ENCODE data around the gene ZFAND3.

ZFAND3 gene

DNA sequence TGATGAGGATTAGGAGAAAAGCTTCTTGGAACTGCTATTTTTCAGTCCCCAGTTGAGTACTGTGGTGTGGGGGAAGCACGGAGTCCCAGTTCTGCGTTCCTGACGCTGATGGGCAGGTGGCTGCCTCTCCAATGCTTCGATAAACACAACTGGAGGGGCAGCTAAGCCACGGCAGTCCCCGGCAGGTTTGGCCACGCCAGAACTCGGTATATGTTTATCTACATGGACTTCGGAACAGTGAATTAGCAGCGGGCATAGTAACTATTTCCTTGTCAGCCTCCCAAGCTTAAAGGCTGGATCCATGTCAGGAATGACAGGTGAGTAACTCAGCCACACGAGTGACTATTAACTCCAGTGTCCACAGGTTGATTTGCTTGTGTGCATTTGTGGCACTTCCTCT lies 354.4 kb downstream of the ZFAND3 start:
- no peak overlapping the region for H3K4me3 ChIP-seq (ENCODE audit: low read depth, low read length)
- no peak for DNase-seq
- H3K9me3 ChIP-seq (ENCODE audit: severe bottlenecking): no peaks in the 10 kb centered on the region
- H3K27ac ChIP-seq: no peak overlapping the region
- TF ChIP-seq CTCF (IDR thresholded peaks at IDR 0.05; ENCODE audit: low read depth, low read length): no peak
- no peaks in the 10 kb centered on the region for H3K27me3 ChIP-seq (ENCODE audit: insufficient read depth, low read depth, severe bottlenecking)
- H3K36me3 ChIP-seq: peaks cover 8% of the 10 kb centered on the region; the same call in 1 of the 2 replicates

GRCh38 chr6:38174315-38174714 lies 354.8 kb downstream of the ZFAND3 start:
- TF ChIP-seq CTCF (IDR thresholded peaks at IDR 0.05; ENCODE audit: low read depth, low read length): no peak
- no peak for DNase-seq
- Histone ChIP-seq H3K27ac (no peak overlapping the region), H3K36me3 (peaks cover 8% of the 10 kb centered on the region; the same call in 1 of the 2 replicates), H3K4me3 (ENCODE audit: low read depth, low read length) (no peak overlapping the region), H3K9me3 (ENCODE audit: severe bottlenecking) (no peaks in the 10 kb centered on the region), H3K27me3 (ENCODE audit: insufficient read depth, low read depth, severe bottlenecking) (no peaks in the 10 kb centered on the region)

DNA sequence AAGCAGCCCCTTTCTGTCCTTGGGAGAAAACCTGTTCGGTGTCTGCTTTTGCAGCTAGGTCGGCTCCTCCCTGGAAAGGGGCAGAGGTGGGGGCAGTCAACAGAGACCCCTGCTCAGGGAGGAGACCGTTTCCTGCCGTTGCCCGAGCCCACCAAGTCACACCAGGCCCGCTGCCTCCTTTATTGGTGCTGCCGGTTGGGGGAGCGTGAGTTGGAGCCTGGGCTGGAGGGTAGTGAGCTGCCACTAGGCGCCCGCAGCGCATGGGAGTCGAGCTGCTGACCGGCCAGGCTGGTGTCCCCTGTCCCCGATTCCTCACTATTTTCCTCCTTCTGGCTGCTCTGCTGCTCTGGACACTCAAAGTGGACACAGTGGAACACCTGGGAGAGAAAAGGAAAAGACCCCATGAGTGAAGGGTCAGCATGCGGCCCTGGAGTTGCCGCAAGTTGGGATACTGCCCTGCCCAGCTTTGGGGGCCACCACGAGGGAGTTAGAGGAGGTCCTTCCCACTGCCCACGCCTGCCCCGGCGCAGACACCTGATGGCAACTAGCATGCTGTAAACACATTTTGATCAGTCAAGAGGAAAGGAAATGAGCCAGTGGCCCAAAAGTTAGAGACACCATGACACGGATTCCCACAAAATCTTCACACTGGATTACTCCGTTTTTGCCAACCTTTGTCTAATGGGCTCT lies 355.4 kb downstream of the ZFAND3 start:
- 0 out of 2 replicates have a peak, but pooled peaks have one; percentile 1 for TF ChIP-seq CTCF (IDR thresholded peaks at IDR 0.05; ENCODE audit: low read depth, low read length)
- Histone ChIP-seq H3K36me3 (peaks cover 8% of the 10 kb centered on the region; the same call in 1 of the 2 replicates), H3K27me3 (ENCODE audit: insufficient read depth, low read depth, severe bottlenecking) (no peaks in the 10 kb centered on the region), H3K4me3 (ENCODE audit: low read depth, low read length) (no peak overlapping the region), H3K27ac (no peak overlapping the region), H3K9me3 (ENCODE audit: severe bottlenecking) (no peaks in the 10 kb centered on the region)
- DNase-seq: no peak

DNA sequence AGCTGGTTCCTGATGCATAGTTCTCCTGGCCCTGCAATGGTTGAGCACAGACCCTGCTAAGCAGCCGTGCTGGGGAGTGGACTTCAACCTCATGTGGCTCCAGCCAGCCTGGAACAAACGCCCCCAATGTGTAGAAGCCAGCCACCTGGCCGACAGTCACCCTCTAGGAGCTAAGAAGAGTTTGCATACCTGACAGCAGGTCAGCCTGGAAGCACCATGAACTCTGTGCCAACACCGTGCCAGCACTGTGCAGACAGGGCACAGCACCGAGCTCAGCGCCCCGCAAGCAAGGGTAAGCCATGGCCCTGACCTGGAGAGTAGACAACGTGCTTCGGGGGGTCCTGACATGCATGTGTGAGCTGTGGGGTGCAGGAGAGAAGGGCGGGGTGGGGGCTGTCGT lies 356.3 kb downstream of the ZFAND3 start:
- peaks cover 8% of the 10 kb centered on the region; the same call in 1 of the 2 replicates for H3K36me3 ChIP-seq
- no peaks in the 10 kb centered on the region for H3K27me3 ChIP-seq (ENCODE audit: insufficient read depth, low read depth, severe bottlenecking)
- H3K4me3 ChIP-seq (ENCODE audit: low read depth, low read length): no peak overlapping the region
- DNase-seq: no peak
- no peaks in the 10 kb centered on the region for H3K9me3 ChIP-seq (ENCODE audit: severe bottlenecking)
- no peak for TF ChIP-seq CTCF (IDR thresholded peaks at IDR 0.05; ENCODE audit: low read depth, low read length)
- H3K27ac ChIP-seq: peak overlapping the region; percentile 70; the same call in 1 of the 2 replicates

- H3K27ac ChIP-seq: peak overlapping the region; percentile 70
Observed at GRCh38 chr6:38176797-38177751, 357.5 kb downstream of the ZFAND3 start.

More at GRCh38 chr6:38176797-38177751, 357.5 kb downstream of the ZFAND3 start:
- no peak for TF ChIP-seq CTCF (IDR thresholded peaks at IDR 0.05; ENCODE audit: low read depth, low read length)
- H3K36me3 ChIP-seq: peaks cover 8% of the 10 kb centered on the region; the same call in 1 of the 2 replicates
- H3K9me3 ChIP-seq (ENCODE audit: severe bottlenecking): no peaks in the 10 kb centered on the region
- peak overlapping the region; percentile 45 for H3K4me3 ChIP-seq (ENCODE audit: low read depth, low read length)
- no peaks in the 10 kb centered on the region for H3K27me3 ChIP-seq (ENCODE audit: insufficient read depth, low read depth, severe bottlenecking)
- DNase-seq: peak; percentile 98

Data from WERI-Rb-1 (cell line).